Omental fat pad (tissue), 4 donors: ENCODE measurements around the gene GHRL. TPM values are rescaled to one million over a fixed set of nuclear protein-coding genes. Genes with fewer than 3 reads are reported as not detected.

Experiments used
- ATAC-seq: fragments of 150-250 bp; one replicate; pipeline ENCODE4 v1.9.1; 2016; ENCODE audit warnings: mild to moderate bottlenecking, moderate library complexity; ENCODE audit not compliant: low FRiP score
- DNase-seq: peaks from one replicate; pipeline ENCODE4 v3.0.0-alpha.2; 2019; ENCODE audit warnings: low spot score
- total RNA-seq, 4 donors: library from RNA; depleted of rRNA; stranded (reverse); fragments of >200 nt; gene quantifications; one replicate each; pipeline ENCODE4 v1.1.0, GENCODE V29; 2016
- TF ChIP-seq, protein P1 (sequence below), 3 donors: fragments of 450-650 bp; IDR thresholded peaks; one replicate each; pipeline ENCODE4 v1.5.1; 2016 to 2017; ENCODE audit warnings: antibody characterized with exemption in 3 of 3, mild to moderate bottlenecking in 3 of 3, moderate library complexity in 2 of 3

Gene GHRL
- total RNA-seq, 4 donors from 2014 or later: 7.3 TPM; not detected in 3

DNA sequence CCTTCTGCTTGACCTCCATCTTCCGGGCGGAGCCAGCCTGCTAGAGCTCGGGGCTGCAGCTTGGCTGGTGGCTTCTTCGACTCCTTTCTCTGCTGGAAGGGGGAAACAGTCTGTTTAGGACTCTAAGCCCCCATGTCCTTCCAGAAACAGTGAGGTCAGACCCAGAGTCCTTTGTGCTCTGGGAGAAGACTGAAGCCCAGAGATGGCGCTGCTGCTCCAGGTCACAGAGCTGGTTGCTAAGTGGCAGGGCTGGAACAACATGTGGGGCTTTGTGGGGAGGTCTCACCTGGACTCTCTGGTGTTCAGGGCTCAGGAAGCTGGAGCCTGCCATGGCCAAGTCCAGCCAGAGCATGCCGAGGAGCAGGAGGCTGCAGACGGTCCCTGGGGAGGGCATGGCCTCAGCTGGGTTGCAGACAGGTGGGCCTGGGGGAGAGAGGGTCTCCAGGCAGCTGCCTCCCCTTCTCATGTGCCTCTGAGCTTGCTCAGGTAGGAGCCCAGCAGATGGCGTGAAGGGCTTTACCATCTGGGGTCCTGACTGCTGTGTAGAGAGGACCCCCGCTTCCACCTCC, 2.9 kb downstream of the GHRL start:
- no peak for DNase-seq
- TF ChIP-seq, protein P1, sequence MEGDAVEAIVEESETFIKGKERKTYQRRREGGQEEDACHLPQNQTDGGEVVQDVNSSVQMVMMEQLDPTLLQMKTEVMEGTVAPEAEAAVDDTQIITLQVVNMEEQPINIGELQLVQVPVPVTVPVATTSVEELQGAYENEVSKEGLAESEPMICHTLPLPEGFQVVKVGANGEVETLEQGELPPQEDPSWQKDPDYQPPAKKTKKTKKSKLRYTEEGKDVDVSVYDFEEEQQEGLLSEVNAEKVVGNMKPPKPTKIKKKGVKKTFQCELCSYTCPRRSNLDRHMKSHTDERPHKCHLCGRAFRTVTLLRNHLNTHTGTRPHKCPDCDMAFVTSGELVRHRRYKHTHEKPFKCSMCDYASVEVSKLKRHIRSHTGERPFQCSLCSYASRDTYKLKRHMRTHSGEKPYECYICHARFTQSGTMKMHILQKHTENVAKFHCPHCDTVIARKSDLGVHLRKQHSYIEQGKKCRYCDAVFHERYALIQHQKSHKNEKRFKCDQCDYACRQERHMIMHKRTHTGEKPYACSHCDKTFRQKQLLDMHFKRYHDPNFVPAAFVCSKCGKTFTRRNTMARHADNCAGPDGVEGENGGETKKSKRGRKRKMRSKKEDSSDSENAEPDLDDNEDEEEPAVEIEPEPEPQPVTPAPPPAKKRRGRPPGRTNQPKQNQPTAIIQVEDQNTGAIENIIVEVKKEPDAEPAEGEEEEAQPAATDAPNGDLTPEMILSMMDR (IDR thresholded peaks at IDR 0.05): no peak
- ATAC-seq: no peak

GRCh38 chr3:10289077-10289476, 3.7 kb downstream of the GHRL start:
- ATAC-seq (no peak), DNase-seq (no peak)
- TF ChIP-seq, protein P1 (IDR thresholded peaks at IDR 0.05): no peak

- DNase-seq: no peak
- TF ChIP-seq, protein P1 (IDR thresholded peaks at IDR 0.05): no peak
- no peak for ATAC-seq
Observed at GRCh38 chr3:10288575-10288960, 4.2 kb downstream of the GHRL start.

GRCh38 chr3:10287936-10288574, 4.7 kb downstream of the GHRL start:
- ATAC-seq (no peak), DNase-seq (no peak)
- TF ChIP-seq, protein P1 (IDR thresholded peaks at IDR 0.05): no peak

DNA sequence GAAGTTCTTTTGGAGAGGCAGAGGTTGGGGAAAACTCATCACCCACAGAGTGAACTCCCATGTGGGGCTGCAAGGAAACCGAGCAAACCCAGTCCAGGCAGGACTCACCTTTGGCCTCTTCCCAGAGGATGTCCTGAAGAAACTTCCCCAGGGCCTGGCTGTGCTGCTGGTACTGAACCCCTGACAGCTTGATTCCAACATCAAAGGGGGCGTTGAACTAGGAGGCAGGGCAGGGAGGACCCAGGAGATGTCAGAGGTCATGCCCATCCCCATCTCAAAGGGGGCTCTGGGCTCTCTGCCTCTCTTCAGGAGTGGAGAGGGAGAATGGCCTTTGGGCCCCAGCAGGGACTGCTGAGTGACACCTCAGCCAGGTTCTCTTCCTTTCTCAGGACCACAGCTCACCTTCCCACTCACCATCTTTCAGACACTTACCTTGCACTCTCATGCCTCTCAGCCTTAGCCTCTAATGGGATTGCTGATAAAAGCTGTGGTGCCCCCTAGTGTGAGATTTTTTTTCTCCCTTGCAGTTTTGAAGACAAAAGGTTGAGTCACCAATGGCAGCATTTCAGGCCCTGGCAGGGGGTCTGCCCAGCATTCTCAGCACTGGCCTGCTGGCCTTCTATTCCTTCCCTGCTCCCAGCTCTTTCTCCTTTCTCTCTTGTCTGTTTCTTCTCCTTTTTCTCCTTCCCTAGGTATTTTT, 6.0 kb downstream of the GHRL start:
- ATAC-seq (no peak), DNase-seq (no peak)

DNA sequence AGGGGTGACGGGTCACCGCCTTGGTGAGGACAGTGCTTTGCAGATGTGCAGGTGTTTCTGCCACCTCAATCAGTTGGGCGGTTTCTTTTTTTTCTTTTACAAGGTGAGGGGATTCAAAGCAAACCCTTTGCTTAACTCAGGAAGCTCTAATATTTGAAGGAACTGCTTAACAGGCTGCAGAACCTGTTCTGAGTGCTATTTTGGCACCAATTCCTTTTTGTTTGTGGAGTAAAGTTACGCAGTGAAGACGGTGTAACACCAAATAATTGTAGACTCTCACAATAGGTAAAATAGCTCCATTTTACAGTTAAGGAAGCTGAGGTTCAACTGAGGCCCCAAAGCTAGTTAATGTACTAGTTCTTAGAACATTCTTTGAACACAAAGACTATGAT, 6.6 kb downstream of the GHRL start:
- TF ChIP-seq, protein P1 (IDR thresholded peaks at IDR 0.05): no peak
- ATAC-seq (no peak), DNase-seq (no peak)

More for the DNA sequence above, 6.0 kb downstream of the GHRL start:
- TF ChIP-seq, protein P1 (IDR thresholded peaks at IDR 0.05): no peak
